MM.1S (cell line): ENCODE results near the gene P2RX2.

Source experiments
- DNase-seq: peaks from one replicate; pipeline ENCODE4 v3.0.0-alpha.2; 2015
- H2AFZ ChIP-seq: fragments of 300-600 bp; sonication (generic); 2 replicates; pipeline ENCODE4 v1.6.0; 2016; ENCODE audit warnings: antibody characterized with exemption, low read length
- H3F3A ChIP-seq: fragments of 300-600 bp; sonication (generic); 2 replicates; pipeline ENCODE4 v1.6.1; 2016; ENCODE audit warnings: mild to moderate bottlenecking, antibody characterized with exemption, low read length, moderate library complexity, mixed read lengths; ENCODE audit not compliant: insufficient read depth
- H3K27ac ChIP-seq: fragments of 300-600 bp; sonication (generic); 2 replicates; pipeline ENCODE4 v1.5.1; 2016; ENCODE audit warnings: mild to moderate bottlenecking, low read length
- H3K27me3 ChIP-seq: fragments of 300-600 bp; sonication (generic); replicated peaks from 2 replicates; pipeline ENCODE4 v1.6.0; 2016; ENCODE audit warnings: low read length; ENCODE audit not compliant: insufficient read depth
- H3K36me3 ChIP-seq: fragments of 300-600 bp; sonication (generic); replicated peaks from 2 replicates; pipeline ENCODE4 v1.6.1; 2016; ENCODE audit warnings: mild to moderate bottlenecking, low read length, mixed read lengths; ENCODE audit not compliant: insufficient read depth
- H3K4me1 ChIP-seq: fragments of 300-600 bp; sonication (generic); 2 replicates; pipeline ENCODE4 v1.6.1; 2016; ENCODE audit warnings: low read length, mixed read lengths
- H3K4me2 ChIP-seq: fragments of 300-600 bp; sonication (generic); 2 replicates; pipeline ENCODE4 v1.6.0; 2016; ENCODE audit warnings: low read depth, low read length
- H3K4me3 ChIP-seq: fragments of 300-600 bp; sonication (generic); 2 replicates; pipeline ENCODE4 v1.5.1; 2016; ENCODE audit warnings: low read length, mixed read lengths
- H3K79me2 ChIP-seq: fragments of 300-600 bp; sonication (generic); 2 replicates; pipeline ENCODE4 v1.6.1; 2016; ENCODE audit warnings: mixed run types, low read length, mixed read lengths
- H3K9ac ChIP-seq: fragments of 300-600 bp; sonication (generic); 2 replicates; pipeline ENCODE4 v1.6.1; 2016; ENCODE audit warnings: low read length, mixed read lengths
- H3K9me2 ChIP-seq: fragments of 300-600 bp; sonication (generic); replicated peaks from 2 replicates; pipeline ENCODE4 v1.6.1; 2016; ENCODE audit warnings: mild to moderate bottlenecking, low read length, mixed read lengths; ENCODE audit not compliant: insufficient read depth
- H3K9me3 ChIP-seq: fragments of 300-600 bp; sonication (generic); replicated peaks from 2 replicates; pipeline ENCODE4 v1.6.1; 2016; ENCODE audit warnings: mild to moderate bottlenecking, low read length, mixed read lengths; ENCODE audit not compliant: insufficient read depth
- H4K20me1 ChIP-seq: fragments of 300-600 bp; sonication (generic); 2 replicates; pipeline ENCODE4 v1.6.1; 2016; ENCODE audit warnings: mild to moderate bottlenecking, low read length, moderate library complexity, mixed read lengths; ENCODE audit not compliant: insufficient read depth
- EZH2 ChIP-seq: fragments of 300-600 bp; sonication (generic); optimal IDR thresholded peaks from 2 replicates; pipeline ENCODE3; 2017; ENCODE audit warnings: low read depth, mild to moderate bottlenecking, antibody characterized with exemption, low read length, mixed read lengths
- EZH2phosphoT487 ChIP-seq: fragments of 300-600 bp; sonication (generic); IDR thresholded peaks from 2 replicates; pipeline ENCODE4 v1.6.1; 2018; ENCODE audit warnings: antibody characterized with exemption, low read length
- TF ChIP-seq, protein P1 (sequence below): fragments of 300-600 bp; sonication (generic); IDR thresholded peaks from 2 replicates; pipeline ENCODE4 v1.5.1; 2016; ENCODE audit warnings: antibody characterized with exemption, low read length, mixed read lengths

P2RX2 gene

DNA sequence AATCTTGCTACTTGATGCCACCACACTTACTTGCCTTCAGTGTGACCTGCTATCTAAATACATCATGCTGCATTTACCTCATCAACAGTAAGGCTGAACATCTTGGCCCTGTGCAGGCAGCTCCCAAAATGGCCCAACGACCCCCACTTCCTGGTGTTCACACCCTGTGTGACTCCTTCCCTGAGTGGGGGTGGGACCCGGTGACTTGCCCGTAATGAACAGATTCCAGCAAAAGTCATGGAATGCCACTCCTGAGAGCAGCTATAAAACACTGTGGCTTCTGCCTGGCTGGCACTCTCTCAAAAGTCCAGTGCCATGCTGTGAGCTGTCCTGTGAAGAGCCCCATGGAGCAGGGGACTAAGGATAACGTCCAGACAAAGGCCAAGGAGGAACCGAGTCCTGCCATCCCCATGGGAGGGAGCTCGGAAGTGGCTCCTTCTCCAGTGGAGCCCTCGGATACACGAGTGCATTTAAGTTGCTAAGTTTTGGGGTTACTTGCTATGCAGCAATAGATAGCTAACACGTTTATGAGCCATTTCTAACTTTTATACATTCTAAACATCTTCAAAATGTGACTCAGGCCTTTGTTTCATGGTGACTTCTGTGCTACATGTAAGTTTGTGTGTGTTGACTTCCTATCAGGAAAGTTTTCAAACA lies 33.0 kb downstream of the P2RX2 start:
- no peaks in the 10 kb centered on the region for H3K36me3 ChIP-seq
- no peak for DNase-seq

DNA sequence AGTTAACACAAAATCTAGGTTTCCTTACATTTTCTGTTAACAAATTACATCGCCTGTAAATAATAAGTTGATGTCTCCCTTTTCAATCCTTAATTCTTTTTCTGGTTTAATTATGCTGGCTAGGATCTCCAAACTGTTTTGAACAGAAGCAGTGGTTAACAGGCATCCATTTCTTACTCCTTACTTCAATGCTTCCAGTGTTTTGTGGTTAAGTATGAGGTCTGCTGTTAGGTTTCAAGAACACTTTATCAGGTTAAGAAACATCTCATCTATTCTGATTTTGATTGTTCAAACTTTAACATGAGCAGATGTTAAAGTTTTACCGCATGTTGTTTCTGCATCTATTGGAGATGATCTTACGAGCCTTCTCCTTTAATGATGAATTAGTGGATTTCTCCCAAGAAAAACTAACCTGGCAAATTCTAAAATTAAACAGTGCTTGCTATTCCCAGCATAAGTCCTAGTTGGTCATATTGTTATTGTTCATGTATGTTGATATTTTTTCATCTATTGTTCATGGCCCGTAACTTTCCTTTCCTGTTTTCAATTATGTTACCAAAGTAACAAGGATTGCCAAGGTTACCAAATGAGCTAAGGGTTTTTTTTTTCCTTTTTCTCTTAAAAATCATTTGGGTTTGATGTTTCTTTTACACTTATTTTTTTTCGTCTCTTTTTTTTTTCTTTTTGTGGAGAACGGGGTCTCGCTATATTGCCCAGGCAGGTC lies 35.2 kb downstream of the P2RX2 start:
- no peaks in the 10 kb centered on the region for H3K9me3 ChIP-seq
- H3K9me2 ChIP-seq, result no peaks in the 10 kb centered on the region
- no peak overlapping the region for H2AFZ ChIP-seq
- no peak for DNase-seq
- H3K4me3 ChIP-seq, result no peak overlapping the region
- no peak overlapping the region for H3K4me2 ChIP-seq
- TF ChIP-seq EZH2, result no peak
- TF ChIP-seq, protein P1, sequence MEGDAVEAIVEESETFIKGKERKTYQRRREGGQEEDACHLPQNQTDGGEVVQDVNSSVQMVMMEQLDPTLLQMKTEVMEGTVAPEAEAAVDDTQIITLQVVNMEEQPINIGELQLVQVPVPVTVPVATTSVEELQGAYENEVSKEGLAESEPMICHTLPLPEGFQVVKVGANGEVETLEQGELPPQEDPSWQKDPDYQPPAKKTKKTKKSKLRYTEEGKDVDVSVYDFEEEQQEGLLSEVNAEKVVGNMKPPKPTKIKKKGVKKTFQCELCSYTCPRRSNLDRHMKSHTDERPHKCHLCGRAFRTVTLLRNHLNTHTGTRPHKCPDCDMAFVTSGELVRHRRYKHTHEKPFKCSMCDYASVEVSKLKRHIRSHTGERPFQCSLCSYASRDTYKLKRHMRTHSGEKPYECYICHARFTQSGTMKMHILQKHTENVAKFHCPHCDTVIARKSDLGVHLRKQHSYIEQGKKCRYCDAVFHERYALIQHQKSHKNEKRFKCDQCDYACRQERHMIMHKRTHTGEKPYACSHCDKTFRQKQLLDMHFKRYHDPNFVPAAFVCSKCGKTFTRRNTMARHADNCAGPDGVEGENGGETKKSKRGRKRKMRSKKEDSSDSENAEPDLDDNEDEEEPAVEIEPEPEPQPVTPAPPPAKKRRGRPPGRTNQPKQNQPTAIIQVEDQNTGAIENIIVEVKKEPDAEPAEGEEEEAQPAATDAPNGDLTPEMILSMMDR, result no peak
- no peak for TF ChIP-seq EZH2phosphoT487
- H3K27ac ChIP-seq, result no peak overlapping the region
- H3K36me3 ChIP-seq, result no peaks in the 10 kb centered on the region
- no peaks in the 10 kb centered on the region for H3F3A ChIP-seq
- H3K27me3 ChIP-seq, result no peaks in the 10 kb centered on the region
- H3K79me2 ChIP-seq, result no peaks in the 10 kb centered on the region
- no peak overlapping the region for H3K9ac ChIP-seq
- H4K20me1 ChIP-seq, result no peaks in the 10 kb centered on the region
- H3K4me1 ChIP-seq, result no peaks in the 10 kb centered on the region

More for the DNA sequence above, 33.0 kb downstream of the P2RX2 start:
- Histone ChIP-seq H3K79me2 (no peaks in the 10 kb centered on the region), H3K4me1 (no peaks in the 10 kb centered on the region), H3K9me3 (no peaks in the 10 kb centered on the region), H2AFZ (no peak overlapping the region), H3K4me3 (no peak overlapping the region), H3K27ac (no peak overlapping the region), H3K4me2 (no peak overlapping the region), H3K9ac (no peak overlapping the region), H4K20me1 (no peaks in the 10 kb centered on the region), H3F3A (no peaks in the 10 kb centered on the region), H3K27me3 (no peaks in the 10 kb centered on the region), H3K9me2 (no peaks in the 10 kb centered on the region)
- TF ChIP-seq EZH2 (no peak), EZH2phosphoT487 (no peak)
- TF ChIP-seq, protein P1, result no peak

DNA sequence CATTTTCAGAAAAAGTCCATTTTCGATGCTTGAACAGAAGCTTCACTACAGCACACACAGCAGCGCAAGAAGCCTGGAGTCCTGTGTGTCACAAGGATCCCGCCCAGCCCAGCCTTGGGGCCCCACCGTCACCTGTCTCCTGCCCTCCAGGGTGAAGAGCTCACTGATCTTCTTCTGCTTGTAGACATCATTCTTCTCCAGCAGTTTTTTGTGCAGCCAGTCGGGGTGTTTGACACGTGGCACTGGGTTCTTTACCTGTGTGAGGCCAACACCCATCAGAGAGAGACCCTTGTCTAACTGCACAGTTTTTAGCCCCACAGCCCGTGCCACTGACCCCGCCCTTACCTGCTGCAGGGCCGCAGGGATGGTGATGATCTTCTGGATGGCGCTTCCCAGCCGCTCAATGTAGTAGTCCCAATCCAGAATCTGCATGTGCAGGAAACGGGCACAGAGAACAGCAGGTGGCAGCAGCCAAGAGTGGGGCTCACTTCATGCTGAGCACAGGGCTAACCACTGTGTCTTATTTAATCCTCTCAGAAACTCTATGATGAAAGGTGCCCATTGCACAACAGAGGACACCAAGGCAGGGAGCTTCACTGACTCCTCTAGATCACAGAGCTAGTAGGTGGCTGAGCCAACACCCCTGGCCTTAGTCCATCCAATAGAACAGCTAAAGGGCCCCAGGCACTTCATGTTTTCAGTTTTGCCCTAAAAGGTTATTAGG lies 38.6 kb downstream of the P2RX2 start:
- Histone ChIP-seq H3K79me2 (no peaks in the 10 kb centered on the region), H3K4me2 (no peak overlapping the region), H3K4me1 (no peaks in the 10 kb centered on the region), H2AFZ (no peak overlapping the region), H3F3A (no peaks in the 10 kb centered on the region), H3K9me3 (no peaks in the 10 kb centered on the region), H3K9me2 (no peaks in the 10 kb centered on the region), H3K27me3 (no peaks in the 10 kb centered on the region), H4K20me1 (no peaks in the 10 kb centered on the region), H3K4me3 (no peak overlapping the region), H3K36me3 (no peaks in the 10 kb centered on the region), H3K27ac (no peak overlapping the region), H3K9ac (no peak overlapping the region)
- TF ChIP-seq EZH2 (no peak), EZH2phosphoT487 (no peak)
- TF ChIP-seq, protein P1, result no peak
- DNase-seq, result no peak
